ENCODE data around the gene C1orf105. TPM values are rescaled to one million over a fixed set of nuclear protein-coding genes. Genes with fewer than 3 reads are reported as not detected.
A peak's percentile ranks its signal among the peaks of the same experiment; 100 is the strongest.

Gene C1orf105
- total and polyA plus RNA-seq, 10 of the 15 experiments (the other 5 are each of a cell fraction or from before 2014, with no cell fraction given): not detected

DNA sequence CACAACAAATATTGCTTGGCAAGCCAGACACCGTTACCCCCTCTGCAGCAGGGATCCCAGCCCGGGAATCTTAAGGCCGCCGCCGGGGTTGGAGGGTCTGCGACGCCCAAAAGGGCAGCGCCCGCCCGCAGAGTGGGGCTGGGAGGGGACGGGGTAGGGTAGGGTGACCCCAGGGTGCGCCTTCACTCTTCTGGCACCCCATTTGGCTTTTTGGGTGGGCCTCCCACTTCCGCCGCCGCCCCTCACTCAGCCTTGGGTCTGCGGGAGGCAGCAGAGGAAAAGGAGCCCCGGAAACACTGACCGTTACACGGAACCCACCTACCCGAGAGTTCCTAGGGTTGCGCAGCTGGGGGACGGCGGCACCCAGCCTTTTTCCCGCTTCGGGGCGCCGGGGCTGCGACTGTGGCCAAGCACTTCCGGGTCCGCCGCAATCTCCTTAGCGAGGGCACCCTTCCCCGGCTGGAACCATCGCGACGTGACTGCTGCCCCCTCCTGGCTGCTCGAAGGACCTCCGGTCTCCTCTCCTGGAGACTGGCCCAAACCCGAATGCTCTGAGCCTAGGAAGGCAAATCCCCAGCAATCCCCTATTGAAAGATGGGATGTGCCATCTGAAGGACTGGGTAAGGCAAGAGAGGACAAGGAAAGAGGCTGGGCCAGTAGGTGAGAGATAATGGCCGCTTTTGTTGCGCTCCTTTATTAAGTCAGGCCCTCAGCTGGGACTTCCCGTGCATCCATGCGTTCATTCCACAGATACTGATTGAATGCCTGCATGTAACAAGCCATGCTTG, 23.4 kb downstream of the C1orf105 start, which contains the start of gene PIGC:
Gene PIGC, minus strand, starts transcription at position 404 of the 788 bp plus-strand sequence. CDS start 1,447 bp downstream, outside the sequence.
- intact Hi-C loops (cut with micrococcal nuclease; ENCODE audit: unreplicated experiment) (loop anchor here (1.0 kb wide), 2 partner anchors 354 to 442 kb away; no protein-coding TSS in a partner anchor), in situ Hi-C loops (cut with MboI) (loop anchor here (25.0 kb wide), 1 partner anchor 657 kb away; the partner anchor contains the start of gene METTL13)
- Histone ChIP-seq H3K4me3 (peak within 1 kb of the TSS; percentile 94), H3K36me3 (ENCODE audit: control insufficient read depth in 2 of 2, insufficient read depth in 2 of 2, low read length in 1 of 2) (0 out of 4 replicates have a peak, but pooled peaks cover 0 to 3% of the 10 kb centered on the region in 2 experiments), H3K27me3 (replicated peaks in 1 of 2; ENCODE audit: control insufficient read depth in 2 of 2, insufficient read depth in 2 of 2, low read length in 1 of 2) (no peaks in the 10 kb centered on the region), H3K4me2 (ENCODE audit: control insufficient read depth, insufficient read depth) (peak within 1 kb of the TSS; percentile 82), H4K20me1 (ENCODE audit: control insufficient read depth, insufficient read depth) (no peaks in the 10 kb centered on the region), H3K79me2 (ENCODE audit: control insufficient read depth, insufficient read depth, low read length) (peaks cover 24% of the 10 kb centered on the region), H3K4me1 (ENCODE audit: control insufficient read depth, insufficient read depth, low read length) (no peaks in the 10 kb centered on the region), H3K27ac (ENCODE audit: control insufficient read depth, insufficient read depth) (peak within 1 kb of the TSS; percentile 82), H3K9ac (ENCODE audit: control insufficient read depth, insufficient read depth, low read length) (peak within 1 kb of the TSS; percentile 88), H3K9me3 (replicated peaks; ENCODE audit: control insufficient read depth, insufficient read depth, low read length) (no peaks in the 10 kb centered on the region), H2AFZ (ENCODE audit: control insufficient read depth, low read depth, low read length) (peak within 1 kb of the TSS; percentile 93)
- SMC1A ChIA-PET (ENCODE audit: uncharacterized antibody, unreplicated experiment): interaction anchor here (0.5 to 2.5 kb wide), 20 partner anchors 14 to 643 kb away, joined by 3 to 18 read pairs (median 4); no protein-coding TSS in a partner anchor
- DNase-seq (ENCODE audit: low read depth, low spot score) (peak; percentile 59), ATAC-seq (peak; percentile 99), FAIRE-seq (peak; percentile 91)
- 6% methylated on average over 40 of the region's 43 CpGs for WGBS (ENCODE audit: insufficient coverage, insufficient replicate concordance, low lambda C conversion rate, missing lambda C conversion rate)
- POLR2A ChIA-PET: interaction anchor here (0.8 to 1.2 kb wide), 2 partner anchors 104 to 349 kb away, joined by 3 read pairs; no protein-coding TSS in a partner anchor
- BruUV-seq (replicated peaks): TSS peak; percentile 70
- CTCF ChIA-PET: interaction anchor here (0.8 to 7.8 kb wide), 32 partner anchors 9 to 641 kb away, joined by 3 to 91 read pairs (median 4); no protein-coding TSS in a partner anchor
- RAD21 ChIA-PET (ENCODE audit: unreplicated experiment): interaction anchor here (0.8 to 2.4 kb wide), 10 partner anchors 14 to 665 kb away, joined by 3 to 26 read pairs (median 3); no protein-coding TSS in a partner anchor
- TF ChIP-seq WRNIP1 (IDR thresholded peaks at IDR 0.05; ENCODE audit: borderline replicate concordance, low read depth, low read length) (no peak), NR2C1 (IDR thresholded peaks at IDR 0.05) (peak; percentile 95), LARP7 (IDR thresholded peaks at IDR 0.05) (peak; percentile 80), TCF12 (IDR thresholded peaks at IDR 0.05; ENCODE audit: low read depth, low read length) (peak; percentile 60; the same call in 1 of the 2 replicates), IKZF1 (conservative IDR thresholded peaks at IDR 0.05) (peak; percentile 84), RCOR1 (conservative IDR thresholded peaks at IDR 0.05; ENCODE audit: low read depth, low read length) (0 out of 2 replicates have a peak, but pooled peaks have one; percentile 65), BACH1 (IDR thresholded peaks at IDR 0.05; ENCODE audit: borderline replicate concordance) (no peak), SUZ12 (IDR thresholded peaks at IDR 0.05; ENCODE audit: unreplicated experiment) (no peak), SPI1 (IDR thresholded peaks at IDR 0.05; ENCODE audit: borderline replicate concordance, insufficient read depth, low read depth, low read length) (no peak), CHD2 (IDR thresholded peaks at IDR 0.05; ENCODE audit: borderline replicate concordance, low read depth, low read length) (no peak; the same call in 1 of the 2 replicates), EED (IDR thresholded peaks at IDR 0.05; ENCODE audit: low read depth) (peak; percentile 70; the same call in 1 of the 2 replicates), NR2C2 (IDR thresholded peaks at IDR 0.05; ENCODE audit: borderline replicate concordance, control insufficient read depth, insufficient read length, low read depth) (no peak), DPF2 (IDR thresholded peaks at IDR 0.05) (0 out of 2 replicates have a peak, but pooled peaks have one; percentile 47), YY1 (IDR thresholded peaks at IDR 0.05; ENCODE audit: low read depth, low read length) (peak; percentile 83; the same call in 1 of the 2 replicates)
- TF ChIP-seq, protein P1, sequence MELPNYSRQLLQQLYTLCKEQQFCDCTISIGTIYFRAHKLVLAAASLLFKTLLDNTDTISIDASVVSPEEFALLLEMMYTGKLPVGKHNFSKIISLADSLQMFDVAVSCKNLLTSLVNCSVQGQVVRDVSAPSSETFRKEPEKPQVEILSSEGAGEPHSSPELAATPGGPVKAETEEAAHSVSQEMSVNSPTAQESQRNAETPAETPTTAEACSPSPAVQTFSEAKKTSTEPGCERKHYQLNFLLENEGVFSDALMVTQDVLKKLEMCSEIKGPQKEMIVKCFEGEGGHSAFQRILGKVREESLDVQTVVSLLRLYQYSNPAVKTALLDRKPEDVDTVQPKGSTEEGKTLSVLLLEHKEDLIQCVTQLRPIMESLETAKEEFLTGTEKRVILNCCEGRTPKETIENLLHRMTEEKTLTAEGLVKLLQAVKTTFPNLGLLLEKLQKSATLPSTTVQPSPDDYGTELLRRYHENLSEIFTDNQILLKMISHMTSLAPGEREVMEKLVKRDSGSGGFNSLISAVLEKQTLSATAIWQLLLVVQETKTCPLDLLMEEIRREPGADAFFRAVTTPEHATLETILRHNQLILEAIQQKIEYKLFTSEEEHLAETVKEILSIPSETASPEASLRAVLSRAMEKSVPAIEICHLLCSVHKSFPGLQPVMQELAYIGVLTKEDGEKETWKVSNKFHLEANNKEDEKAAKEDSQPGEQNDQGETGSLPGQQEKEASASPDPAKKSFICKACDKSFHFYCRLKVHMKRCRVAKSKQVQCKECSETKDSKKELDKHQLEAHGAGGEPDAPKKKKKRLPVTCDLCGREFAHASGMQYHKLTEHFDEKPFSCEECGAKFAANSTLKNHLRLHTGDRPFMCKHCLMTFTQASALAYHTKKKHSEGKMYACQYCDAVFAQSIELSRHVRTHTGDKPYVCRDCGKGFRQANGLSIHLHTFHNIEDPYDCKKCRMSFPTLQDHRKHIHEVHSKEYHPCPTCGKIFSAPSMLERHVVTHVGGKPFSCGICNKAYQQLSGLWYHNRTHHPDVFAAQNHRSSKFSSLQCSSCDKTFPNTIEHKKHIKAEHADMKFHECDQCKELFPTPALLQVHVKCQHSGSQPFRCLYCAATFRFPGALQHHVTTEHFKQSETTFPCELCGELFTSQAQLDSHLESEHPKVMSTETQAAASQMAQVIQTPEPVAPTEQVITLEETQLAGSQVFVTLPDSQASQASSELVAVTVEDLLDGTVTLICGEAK (IDR thresholded peaks at IDR 0.05; ENCODE audit: borderline replicate concordance): peak; percentile 84

Data from GM12878 (cell line).